H1 (cell line): ENCODE data around the gene GIGYF2. TPM values are rescaled to one million over a fixed set of nuclear protein-coding genes. Genes with fewer than 3 reads are reported as not detected.

Experiments used
- CTCF ChIA-PET: fragments of 300-600 bp; sonication (Branson Sonifier 250); formaldehyde crosslinking; loops from one replicate; lab custom pipeline; 2021; ENCODE audit not compliant: partially characterized antibody; lab: Charles Lee
- POLR2A ChIA-PET: fragments of 300-600 bp; sonication (Branson Sonifier 250); formaldehyde crosslinking; loops from one replicate; lab custom pipeline; 2021; ENCODE audit warnings: inconsistent platforms; ENCODE audit not compliant: partially characterized antibody; lab: Charles Lee
- DNase-seq, 2 experiments: peaks; one replicate each; pipeline versions ENCODE4 v3.0.0 to v3.0.0-alpha.2; 2010 to 2022; ENCODE audit warnings: low spot score in 2 of 2, low read depth in 1 of 2, mixed read lengths in 1 of 2
- FAIRE-seq: peaks from 2 replicates; lab custom pipeline; 2011; peaks lifted over from hg19 to GRCh38; lab: Jason Lieb, UNC
- H2AFZ ChIP-seq: 2 replicates; pipeline ENCODE4 v1.8.1; 2012; ENCODE audit warnings: low read length, inconsistent platforms
- H2AK5ac ChIP-seq: 2 replicates; pipeline ENCODE4 v1.6.1; 2013; ENCODE audit warnings: low read depth, low read length
- H2BK120ac ChIP-seq: replicated peaks from 2 replicates; pipeline ENCODE3; 2013; ENCODE audit warnings: low read depth, low read length, inconsistent platforms
- H2BK12ac ChIP-seq: 2 replicates; pipeline ENCODE4 v1.6.1; 2013; ENCODE audit warnings: low read depth, low read length
- H2BK15ac ChIP-seq: 2 replicates; pipeline ENCODE4 v1.6.1; 2013; ENCODE audit warnings: low read length
- H2BK20ac ChIP-seq: 2 replicates; pipeline ENCODE4 v1.6.1; 2013; ENCODE audit warnings: low read length
- H2BK5ac ChIP-seq: 2 replicates; pipeline ENCODE4 v1.6.1; 2013; ENCODE audit warnings: low read depth, low read length
- H3K14ac ChIP-seq: 2 replicates; pipeline ENCODE4 v1.6.1; 2013; ENCODE audit warnings: inconsistent platforms; ENCODE audit not compliant: insufficient read length
- H3K18ac ChIP-seq: 2 replicates; pipeline ENCODE4 v1.6.1; 2013; ENCODE audit warnings: low read length; ENCODE audit errors: extremely low read depth
- H3K23ac ChIP-seq: 2 replicates; pipeline ENCODE4 v1.6.1; 2013; ENCODE audit warnings: inconsistent platforms; ENCODE audit not compliant: insufficient read length
- H3K23me2 ChIP-seq: 2 replicates; pipeline ENCODE4 v1.6.1; 2013; ENCODE audit warnings: low read depth, low read length
- H3K27ac ChIP-seq: 2 replicates; pipeline ENCODE4 v1.6.1; 2011; ENCODE audit warnings: low read depth, low read length, inconsistent platforms
- H3K27me3 ChIP-seq, 4 experiments: replicated peaks in 1 of 4; 1 replicate in 1 of 4; 2 replicates in 3 of 4; pipeline versions ENCODE4 v1.6.1 to v1.8.1; 2011 to 2013; ENCODE audit warnings: low read length in 3 of 4, mild to moderate bottlenecking in 3 of 4, inconsistent platforms in 2 of 4, mixed read lengths in 2 of 4, moderate library complexity in 1 of 4; ENCODE audit not compliant: control insufficient read depth in 3 of 4, insufficient read depth in 3 of 4; ENCODE audit errors: extremely low read depth in 1 of 4
- H3K36me3 ChIP-seq, 4 experiments: 2 replicates each; pipeline versions ENCODE4 v1.6.1 to v1.8.1; 2011 to 2013; ENCODE audit warnings: mild to moderate bottlenecking in 4 of 4, low read length in 3 of 4, moderate library complexity in 2 of 4, control low read depth in 1 of 4, inconsistent platforms in 1 of 4; ENCODE audit not compliant: insufficient read depth in 4 of 4, control insufficient read depth in 2 of 4
- H3K4ac ChIP-seq: replicated peaks from 2 replicates; pipeline ENCODE3; 2013; ENCODE audit warnings: low read length, low read depth, mixed read lengths, inconsistent platforms; ENCODE audit not compliant: insufficient read length
- H3K4me1 ChIP-seq, 4 experiments: replicated peaks in 1 of 4; 1 replicate in 1 of 4; 2 replicates in 3 of 4; pipeline versions ENCODE4 v1.6.1 to v1.8.1; 2011 to 2013; ENCODE audit warnings: low read length in 3 of 4, inconsistent platforms in 2 of 4, mixed read lengths in 1 of 4; ENCODE audit not compliant: insufficient read depth in 4 of 4, control insufficient read depth in 3 of 4
- H3K4me2 ChIP-seq, 2 experiments: 2 replicates each; pipeline versions ENCODE4 v1.6.1 to v1.8.1; 2011 to 2013; ENCODE audit warnings: low read depth in 2 of 2, low read length in 2 of 2, control low read depth in 1 of 2, inconsistent platforms in 1 of 2, mild to moderate bottlenecking in 1 of 2; ENCODE audit not compliant: insufficient read depth in 1 of 2
- H3K4me3 ChIP-seq, 4 experiments: fragments of 200-600, 300-600 bp in 1 of 4; sonication (generic), shearing (Covaris generic), sonication (Bioruptor Twin) in 1 of 4; 2 replicates each; pipeline versions ENCODE4 v1.5.1 to v1.8.1; 2011 to 2016; ENCODE audit warnings: low read length in 4 of 4, low read depth in 3 of 4, control low read depth in 2 of 4, inconsistent platforms in 2 of 4, mild to moderate bottlenecking in 2 of 4, mixed read lengths in 1 of 4, moderate library complexity in 1 of 4; ENCODE audit not compliant: insufficient read depth in 2 of 4; ENCODE audit errors: extremely low read depth in 1 of 4
- H3K56ac ChIP-seq: replicated peaks from 2 replicates; pipeline ENCODE3; 2013; ENCODE audit warnings: low read depth, mild to moderate bottlenecking, mixed read lengths, low read length, inconsistent platforms; ENCODE audit not compliant: insufficient read length
- H3K79me1 ChIP-seq: 2 replicates; pipeline ENCODE4 v1.6.1; 2013; ENCODE audit warnings: low read depth, low read length, control low read depth
- H3K79me2 ChIP-seq, 2 experiments: 2 replicates each; pipeline versions ENCODE4 v1.6.1 to v1.8.1; 2012 to 2013; ENCODE audit warnings: low read length in 2 of 2, mild to moderate bottlenecking in 2 of 2, inconsistent platforms in 1 of 2; ENCODE audit not compliant: insufficient read depth in 2 of 2, control insufficient read depth in 1 of 2
- H3K9ac ChIP-seq, 4 experiments: replicated peaks in 1 of 4; 1 replicate in 1 of 4; 2 replicates in 3 of 4; pipeline versions ENCODE4 v1.6.1 to v1.8.1; 2011 to 2013; ENCODE audit warnings: low read depth in 3 of 4, low read length in 3 of 4, control low read depth in 2 of 4, mild to moderate bottlenecking in 2 of 4, moderate library complexity in 2 of 4, inconsistent platforms in 1 of 4; ENCODE audit errors: extremely low read depth in 1 of 4
- H3K9me3 ChIP-seq, 2 experiments: 2 replicates each; pipeline versions ENCODE4 v1.6.1 to v1.8.1; 2012 to 2013; ENCODE audit warnings: mild to moderate bottlenecking in 2 of 2, moderate library complexity in 2 of 2, control low read depth in 1 of 2, inconsistent platforms in 1 of 2, low read depth in 1 of 2, low read length in 1 of 2, mixed read lengths in 1 of 2; ENCODE audit not compliant: insufficient read depth in 2 of 2
- H4K20me1 ChIP-seq, 2 experiments: replicated peaks in 1 of 2; 2 replicates each; pipeline versions ENCODE3 to v1.8.1; 2011 to 2013; ENCODE audit warnings: inconsistent platforms in 2 of 2, low read length in 2 of 2, mild to moderate bottlenecking in 1 of 2; ENCODE audit not compliant: insufficient read depth in 2 of 2, control insufficient read depth in 1 of 2
- H4K5ac ChIP-seq: 2 replicates; pipeline ENCODE4 v1.6.1; 2013; ENCODE audit warnings: low read length, low read depth, mixed read lengths, inconsistent platforms; ENCODE audit not compliant: insufficient read length
- H4K8ac ChIP-seq: 2 replicates; pipeline ENCODE4 v1.8.0; 2013; ENCODE audit warnings: mild to moderate bottlenecking, moderate library complexity, low read length, inconsistent platforms; ENCODE audit not compliant: insufficient read depth; ENCODE audit errors: extremely low read depth
- H4K91ac ChIP-seq: replicated peaks from 2 replicates; pipeline ENCODE3; 2013; ENCODE audit warnings: low read length, mixed read lengths, inconsistent platforms; ENCODE audit not compliant: insufficient read length
- BCL11A ChIP-seq, 2 experiments: IDR thresholded peaks; one replicate each; pipeline ENCODE4 v1.6.1; 2011; ENCODE audit warnings: low read depth in 2 of 2, low read length in 2 of 2, mild to moderate bottlenecking in 2 of 2
- CHD1 ChIP-seq: IDR thresholded peaks from 2 replicates; pipeline ENCODE4 v1.6.1; 2012; ENCODE audit warnings: low read depth, low read length, improper control_type of control experiment
- CHD2 ChIP-seq: IDR thresholded peaks from 2 replicates; pipeline ENCODE4 v1.6.1; 2012; ENCODE audit warnings: low read length, improper control_type of control experiment
- EZH2 ChIP-seq: fragments of 200-600 bp; sonication (generic); IDR thresholded peaks from 2 replicates; pipeline ENCODE4 v1.7.1; 2012; ENCODE audit warnings: low read depth, mild to moderate bottlenecking, moderate library complexity, low read length, inconsistent platforms; ENCODE audit not compliant: severe bottlenecking
- GABPA ChIP-seq: IDR thresholded peaks from 2 replicates; pipeline ENCODE4 v1.6.1; 2011; ENCODE audit warnings: mild to moderate bottlenecking, low read length, moderate library complexity, borderline replicate concordance; ENCODE audit not compliant: insufficient read depth
- JUN ChIP-seq: IDR thresholded peaks from 2 replicates; pipeline ENCODE4 v1.6.1; 2011; ENCODE audit warnings: low read depth, mild to moderate bottlenecking, improper control_type of control experiment, low read length
- KDM4A ChIP-seq: IDR thresholded peaks from one replicate; pipeline ENCODE4 v1.7.1; 2012; ENCODE audit warnings: low read depth, mild to moderate bottlenecking, moderate library complexity, low read length, inconsistent platforms; ENCODE audit not compliant: severe bottlenecking
- SAP30 ChIP-seq: fragments of 300-600 bp; sonication (generic); IDR thresholded peaks from 2 replicates; pipeline ENCODE4 v1.7.1; 2012; ENCODE audit warnings: low read length, moderate library complexity, mild to moderate bottlenecking, inconsistent platforms; ENCODE audit not compliant: insufficient read depth, insufficient replicate concordance
- TBP ChIP-seq: IDR thresholded peaks from 2 replicates; pipeline ENCODE4 v1.6.1; 2011; ENCODE audit warnings: low read depth, low read length, improper control_type of control experiment
- TCF12 ChIP-seq: IDR thresholded peaks from 2 replicates; pipeline ENCODE4 v1.6.1; 2011; ENCODE audit warnings: low read depth, mild to moderate bottlenecking, low read length
- ZNF274 ChIP-seq: IDR thresholded peaks from 2 replicates; pipeline ENCODE4 v1.7.0; 2012; ENCODE audit warnings: low read length, borderline replicate concordance; ENCODE audit errors: extremely low read depth
- WGBS, 2 experiments: shearing (Covaris generic) in 1 of 2; methylation state at CpG; one replicate each; pipeline versions ENCODE4 v1.1.6 to v1.1.7; 2013 to 2015; ENCODE audit warnings: low lambda C conversion rate in 2 of 2, mixed read lengths in 2 of 2, inconsistent platforms in 1 of 2, low coverage in 1 of 2, missing lambda C conversion rate in 1 of 2; ENCODE audit not compliant: insufficient replicate concordance in 2 of 2, insufficient coverage in 1 of 2, insufficient read length in 1 of 2; ENCODE audit errors: extremely low coverage in 1 of 2, missing lambda C conversion rate in 1 of 2; 5-methylcytosine and 5-hydroxymethylcytosine counted together
- polyA plus RNA-seq, 7 experiments: library from polyadenylated mRNA; depleted of rRNA in 3 of 7; stranded (reverse) in 5 of 7; unstranded in 2 of 7; fragments of >200 nt in 5 of 7; fragments of 200-250 nt in 2 of 7; gene quantifications; 1 replicate in 5 of 7; 2 replicates in 1 of 7; 4 replicates in 1 of 7; pipeline versions ENCODE4 v1.2.1 to v1.2.3, GENCODE V29; 2011 to 2013; ENCODE audit warnings: missing spikeins in 2 of 7, mixed read lengths in 2 of 7
- total RNA-seq: library from RNA; stranded (reverse); fragmentation: NEBNext Ultra II Directional; extraction: Animal tissue kit (Norgen Biotek cat#: 25700); gene quantifications from 2 replicates; pipeline ENCODE4 v1.2.1, GENCODE V29; 2021
- TF ChIP-seq, protein P1 (sequence below): IDR thresholded peaks from 2 replicates; pipeline ENCODE4 v1.6.1; 2012; ENCODE audit warnings: low read length, inconsistent platforms

The GIGYF2 gene
- total and polyA plus RNA-seq, 2 of the 8 experiments (the other 6 are each of a cell fraction or from before 2014, with no cell fraction given) = 22.3 to 62.0 TPM

DNA sequence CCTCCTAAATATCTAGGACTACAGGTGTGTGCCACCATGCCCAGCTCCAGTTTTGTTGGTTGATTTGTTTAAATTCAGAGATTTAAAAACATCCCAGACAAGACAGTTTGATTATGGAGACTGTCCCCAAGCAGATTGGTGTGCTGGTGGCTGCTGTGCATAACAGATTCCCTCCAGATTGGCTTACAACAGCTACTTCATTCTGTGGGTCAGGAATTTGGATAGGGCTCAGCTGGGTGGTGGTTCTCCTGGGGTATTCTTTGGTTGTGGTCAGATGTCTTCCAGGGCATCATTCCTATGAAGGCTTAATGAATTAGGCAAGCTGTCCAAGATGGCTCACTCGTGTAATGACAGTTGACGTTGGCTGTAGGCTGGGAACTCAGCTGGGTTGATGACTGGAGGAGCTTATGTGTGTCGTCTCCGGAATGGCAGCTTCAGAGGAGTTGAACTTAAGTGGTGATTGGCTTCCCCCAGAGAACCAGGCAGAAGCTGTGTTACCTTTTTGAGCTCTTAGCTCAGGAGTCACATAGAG is 162.3 kb downstream of the GIGYF2 start:
- Histone ChIP-seq H2BK15ac (no peak overlapping the region), H3K27me3 (no peaks in the 10 kb centered on the region), H2BK12ac (no peak overlapping the region), H3K27ac (no peak overlapping the region), H2BK120ac (no peak overlapping the region), H3K36me3 (peaks cover 6 to 36% (median 22%) of the 10 kb centered on the region in 4 experiments), H4K5ac (no peak overlapping the region), H4K91ac (no peak overlapping the region), H3K4me2 (no peak overlapping the region), H3K4me3 (no peak overlapping the region), H2BK20ac (no peak overlapping the region), H3K14ac (no peak overlapping the region), H3K18ac (no peak overlapping the region), H3K23ac (no peak overlapping the region), H2BK5ac (no peak overlapping the region), H2AK5ac (no peak overlapping the region), H3K79me1 (0 out of 2 replicates have a peak, but pooled peaks cover 2% of the 10 kb centered on the region), H3K23me2 (no peaks in the 10 kb centered on the region), H4K8ac (no peak overlapping the region), H3K4ac (no peak overlapping the region), H3K9me3 (no peaks in the 10 kb centered on the region), H3K56ac (no peak overlapping the region), H3K4me1 (no peaks in the 10 kb centered on the region), H2AFZ (no peak overlapping the region), H3K79me2 (no peaks in the 10 kb centered on the region), H4K20me1 (no peaks in the 10 kb centered on the region), H3K9ac (no peak overlapping the region)
- WGBS, 2 experiments = 83% methylated on average over 4 of the region's 4 CpGs; no CpG with 5 or more reads in 1 of the 2 experiments
- FAIRE-seq = no peak
- no peak for DNase-seq
- ChIA-PET POLR2A (no interaction called here), CTCF (interaction anchor here (0.7 to 1.9 kb wide), 7 partner anchors 119 to 557 kb away, joined by 3 to 6 read pairs (median 3); partner anchors contain the start of genes ATG16L1 and INPP5D)
- TF ChIP-seq, protein P1, sequence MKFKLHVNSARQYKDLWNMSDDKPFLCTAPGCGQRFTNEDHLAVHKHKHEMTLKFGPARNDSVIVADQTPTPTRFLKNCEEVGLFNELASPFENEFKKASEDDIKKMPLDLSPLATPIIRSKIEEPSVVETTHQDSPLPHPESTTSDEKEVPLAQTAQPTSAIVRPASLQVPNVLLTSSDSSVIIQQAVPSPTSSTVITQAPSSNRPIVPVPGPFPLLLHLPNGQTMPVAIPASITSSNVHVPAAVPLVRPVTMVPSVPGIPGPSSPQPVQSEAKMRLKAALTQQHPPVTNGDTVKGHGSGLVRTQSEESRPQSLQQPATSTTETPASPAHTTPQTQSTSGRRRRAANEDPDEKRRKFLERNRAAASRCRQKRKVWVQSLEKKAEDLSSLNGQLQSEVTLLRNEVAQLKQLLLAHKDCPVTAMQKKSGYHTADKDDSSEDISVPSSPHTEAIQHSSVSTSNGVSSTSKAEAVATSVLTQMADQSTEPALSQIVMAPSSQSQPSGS = no peak
- TF ChIP-seq BCL11A (IDR thresholded peaks at IDR 0.05; ENCODE audit: low read depth in 2 of 2, low read length in 2 of 2) = no peak
- no peak for TF ChIP-seq KDM4A
- TF ChIP-seq CHD2 = no peak
- no peak for TF ChIP-seq ZNF274
- TF ChIP-seq TCF12 = no peak
- no peak for TF ChIP-seq JUN
- TF ChIP-seq TBP = no peak
- TF ChIP-seq SAP30 = no peak
- no peak for TF ChIP-seq EZH2
- TF ChIP-seq CHD1 = no peak
- TF ChIP-seq GABPA = no peak
